Measurements from ENCODE around the gene NOS1AP. TPM values are rescaled to one million over a fixed set of nuclear protein-coding genes. Genes with fewer than 3 reads are reported as not detected.
A peak's percentile ranks its signal among the peaks of the same experiment; 100 is the strongest.
"Not testable (repeated sequence)": the region's sequence is repeated elsewhere in the genome, so short reads cannot be mapped to it uniquely, and the experiment has no call there.

Gene NOS1AP
- total RNA-seq, 1 experiment from 2014 or later = not detected

GRCh38 chr1:162351246-162351842, 281.9 kb downstream of the NOS1AP start:
- Histone ChIP-seq H3K27ac (no peak overlapping the region), H3K4me3 (no peak overlapping the region), H3K4me1 (replicated peaks) (peaks cover 36% of the 10 kb centered on the region), H3K27me3 (replicated peaks) (no peaks in the 10 kb centered on the region), H3K36me3 (no peaks in the 10 kb centered on the region), H3K9me3 (replicated peaks) (no peaks in the 10 kb centered on the region)
- no peak for DNase-seq (ENCODE audit: low read depth in 1 of 2, low spot score in 2 of 2)

DNA sequence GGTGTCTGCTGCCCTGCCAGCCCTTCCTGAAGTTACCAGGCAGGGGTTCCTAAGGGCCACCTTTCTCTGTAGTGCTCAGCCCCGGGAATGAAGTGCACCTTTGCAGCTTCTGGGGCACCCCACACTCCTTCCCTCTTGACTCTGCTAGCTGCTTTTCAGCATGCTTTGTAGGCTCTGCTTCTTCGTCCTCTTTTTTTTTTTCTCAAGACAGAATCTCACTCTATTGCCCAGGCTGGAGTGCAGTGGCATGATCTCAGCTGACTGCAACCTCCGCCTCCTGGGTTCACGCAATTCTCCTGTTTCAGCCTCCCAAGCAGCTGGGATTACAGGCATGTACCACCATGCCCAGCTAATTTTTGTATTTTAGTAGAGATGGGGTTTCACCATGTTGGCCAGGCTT, 282.4 kb downstream of the NOS1AP start:
- not testable (repeated sequence) for H3K4me3 ChIP-seq; H3K27ac ChIP-seq; H3K27me3 ChIP-seq (replicated peaks); H3K36me3 ChIP-seq; DNase-seq (ENCODE audit: low read depth in 1 of 2, low spot score in 2 of 2); H3K9me3 ChIP-seq (replicated peaks)
- peaks cover 36% of the 10 kb centered on the region for H3K4me1 ChIP-seq (replicated peaks)

GRCh38 chr1:162353078-162353477, 283.6 kb downstream of the NOS1AP start:
- Histone ChIP-seq H3K36me3 (no peaks in the 10 kb centered on the region), H3K9me3 (replicated peaks) (no peaks in the 10 kb centered on the region), H3K27ac (no peak overlapping the region), H3K4me1 (replicated peaks) (peaks cover 28% of the 10 kb centered on the region), H3K27me3 (replicated peaks) (no peaks in the 10 kb centered on the region), H3K4me3 (no peak overlapping the region)
- no peak for DNase-seq (ENCODE audit: low read depth in 1 of 2, low spot score in 2 of 2)

DNA sequence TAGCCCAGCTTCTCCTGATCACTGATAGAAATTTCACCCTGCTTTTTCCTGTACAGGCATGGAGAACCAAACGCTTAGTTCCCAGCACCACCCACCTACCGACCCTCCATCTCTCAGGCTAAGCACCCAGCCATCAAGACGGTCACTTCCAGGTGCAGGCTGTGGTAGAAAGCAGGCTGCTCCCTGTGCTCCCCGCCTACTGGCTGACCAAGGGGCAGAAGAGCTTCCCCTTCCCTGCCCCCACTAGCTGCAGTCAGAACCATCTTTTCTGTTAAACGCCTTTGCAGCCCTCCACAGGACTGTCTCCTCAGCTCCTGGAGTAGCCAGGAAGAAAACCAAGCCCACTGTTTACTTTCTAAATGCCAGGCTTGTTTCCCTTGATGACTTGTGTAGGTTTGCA, 284.2 kb downstream of the NOS1AP start:
- Histone ChIP-seq H3K36me3 (no peaks in the 10 kb centered on the region), H3K4me3 (no peak overlapping the region), H3K4me1 (replicated peaks) (peaks cover 28% of the 10 kb centered on the region), H3K27me3 (replicated peaks) (no peaks in the 10 kb centered on the region), H3K9me3 (replicated peaks) (no peaks in the 10 kb centered on the region), H3K27ac (no peak overlapping the region)
- DNase-seq (ENCODE audit: low read depth in 1 of 2, low spot score in 2 of 2) = no peak

DNA sequence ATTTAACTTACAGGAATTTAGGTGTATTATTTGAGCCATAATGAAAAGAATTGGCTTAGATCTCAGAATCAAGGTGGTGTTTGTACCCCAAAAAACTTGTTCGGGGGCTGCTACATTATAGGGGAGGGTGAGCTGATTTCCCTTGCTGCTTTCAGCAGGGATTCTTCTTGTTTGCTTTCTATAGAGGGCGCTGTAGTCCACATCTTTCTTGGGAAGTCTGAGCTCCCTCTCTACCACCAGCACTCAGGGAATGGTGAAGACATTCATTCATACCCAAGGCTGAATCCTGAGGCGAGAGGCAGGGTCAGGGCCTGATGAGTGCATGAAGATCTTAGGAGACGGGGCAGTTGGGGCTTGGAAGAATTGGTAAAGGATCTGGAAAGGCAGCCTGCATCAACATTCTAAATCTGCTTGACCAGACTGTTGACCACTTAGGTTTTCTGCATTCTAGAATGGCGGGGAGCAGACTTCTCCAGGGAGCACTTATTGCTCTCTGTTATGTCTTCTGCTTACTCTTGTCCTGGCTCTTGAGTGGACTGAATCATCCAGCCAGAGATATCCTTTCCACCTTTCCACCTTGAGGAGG, 288.3 kb downstream of the NOS1AP start:
- no peak overlapping the region for H3K4me3 ChIP-seq
- no peak overlapping the region for H3K27ac ChIP-seq
- no peaks in the 10 kb centered on the region for H3K9me3 ChIP-seq (replicated peaks)
- H3K27me3 ChIP-seq (replicated peaks) = no peaks in the 10 kb centered on the region
- no peaks in the 10 kb centered on the region for H3K4me1 ChIP-seq (replicated peaks)
- no peak for DNase-seq (ENCODE audit: low read depth in 1 of 2, low spot score in 2 of 2)
- H3K36me3 ChIP-seq = no peaks in the 10 kb centered on the region

GRCh38 chr1:162358928-162359327, 289.4 kb downstream of the NOS1AP start:
- H3K9me3 ChIP-seq (replicated peaks) = no peaks in the 10 kb centered on the region
- no peaks in the 10 kb centered on the region; the same call in 1 of the 2 replicates for H3K4me1 ChIP-seq (replicated peaks)
- no peak for DNase-seq (ENCODE audit: low read depth in 1 of 2, low spot score in 2 of 2)
- no peaks in the 10 kb centered on the region for H3K27me3 ChIP-seq (replicated peaks)
- H3K27ac ChIP-seq = no peak overlapping the region
- no peaks in the 10 kb centered on the region for H3K36me3 ChIP-seq
- H3K4me3 ChIP-seq = no peak overlapping the region

GRCh38 chr1:162359523-162360236, 290.2 kb downstream of the NOS1AP start:
- Histone ChIP-seq H3K4me3 (no peak overlapping the region), H3K9me3 (replicated peaks) (no peaks in the 10 kb centered on the region), H3K36me3 (no peaks in the 10 kb centered on the region), H3K27ac (no peak overlapping the region), H3K27me3 (replicated peaks) (no peaks in the 10 kb centered on the region), H3K4me1 (replicated peaks) (peaks cover 6% of the 10 kb centered on the region)
- no peak for DNase-seq (ENCODE audit: low read depth in 1 of 2, low spot score in 2 of 2)

GRCh38 chr1:162360237-162360873, 290.9 kb downstream of the NOS1AP start:
- H3K4me3 ChIP-seq = no peak overlapping the region
- H3K36me3 ChIP-seq = no peaks in the 10 kb centered on the region
- peaks cover 12% of the 10 kb centered on the region for H3K4me1 ChIP-seq (replicated peaks)
- no peaks in the 10 kb centered on the region for H3K27me3 ChIP-seq (replicated peaks)
- DNase-seq (ENCODE audit: low read depth in 1 of 2, low spot score in 2 of 2) = no peak
- no peak overlapping the region for H3K27ac ChIP-seq
- no peaks in the 10 kb centered on the region for H3K9me3 ChIP-seq (replicated peaks)

DNA sequence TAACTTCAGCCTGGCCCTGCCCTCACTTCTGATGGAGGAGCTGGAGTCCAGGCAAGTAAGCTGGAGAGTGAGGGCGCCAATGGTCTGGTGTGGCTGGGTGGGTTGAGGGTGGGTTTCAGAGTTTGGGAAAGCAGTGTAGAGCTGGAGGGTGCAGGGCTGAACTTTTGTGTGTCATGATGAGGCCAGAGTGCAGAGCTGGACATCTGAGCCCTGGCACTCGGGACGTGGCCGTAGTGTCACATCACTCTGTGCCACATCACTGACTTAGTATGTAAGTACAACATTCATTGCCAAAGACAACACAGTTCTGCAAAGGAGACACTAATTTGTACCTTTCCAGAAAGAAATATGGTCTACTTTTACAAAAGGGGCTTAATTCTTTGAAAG, 291.4 kb downstream of the NOS1AP start:
- no peak overlapping the region for H3K27ac ChIP-seq
- H3K27me3 ChIP-seq (replicated peaks) = no peaks in the 10 kb centered on the region
- H3K4me3 ChIP-seq = no peak overlapping the region
- no peaks in the 10 kb centered on the region for H3K36me3 ChIP-seq
- peaks cover 12% of the 10 kb centered on the region for H3K4me1 ChIP-seq (replicated peaks)
- no peak for DNase-seq (ENCODE audit: low read depth in 1 of 2, low spot score in 2 of 2)
- no peaks in the 10 kb centered on the region for H3K9me3 ChIP-seq (replicated peaks)

- Histone ChIP-seq H3K27ac (no peak overlapping the region), H3K9me3 (replicated peaks) (no peaks in the 10 kb centered on the region), H3K4me3 (no peak overlapping the region), H3K27me3 (replicated peaks) (no peaks in the 10 kb centered on the region), H3K4me1 (replicated peaks) (peaks cover 12% of the 10 kb centered on the region), H3K36me3 (no peaks in the 10 kb centered on the region)
- DNase-seq (ENCODE audit: low read depth in 1 of 2, low spot score in 2 of 2) = no peak
Measured at GRCh38 chr1:162361349-162361748, 291.9 kb downstream of the NOS1AP start.

GRCh38 chr1:162363823-162364222, 294.3 kb downstream of the NOS1AP start:
- Histone ChIP-seq H3K36me3 (no peaks in the 10 kb centered on the region), H3K27me3 (replicated peaks) (no peaks in the 10 kb centered on the region; the same call in 1 of the 2 replicates), H3K4me1 (replicated peaks) (peaks cover 12% of the 10 kb centered on the region), H3K4me3 (no peak overlapping the region), H3K27ac (no peak overlapping the region), H3K9me3 (replicated peaks) (no peaks in the 10 kb centered on the region)
- no peak for DNase-seq (ENCODE audit: low read depth in 1 of 2, low spot score in 2 of 2)

DNA sequence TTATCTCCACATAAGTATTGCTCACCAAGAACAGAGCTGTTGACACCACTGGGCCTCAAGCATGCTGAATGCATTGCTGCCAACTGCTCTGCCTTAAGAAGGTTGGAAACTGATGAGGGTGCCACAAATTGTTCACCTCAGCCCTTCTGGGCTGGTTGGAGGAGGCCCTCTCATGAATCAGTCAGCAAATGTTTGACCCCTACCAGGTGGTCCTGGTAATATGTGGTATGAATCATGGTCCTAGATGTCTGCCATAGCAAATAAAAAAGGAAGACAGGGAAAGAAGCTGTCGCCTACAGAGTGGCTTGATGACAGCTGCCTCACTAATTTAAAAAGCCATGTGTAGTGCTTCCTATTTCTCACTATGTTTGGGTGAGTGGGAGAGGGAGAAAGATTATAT, 295.0 kb downstream of the NOS1AP start:
- H3K27me3 ChIP-seq (replicated peaks) = no peaks in the 10 kb centered on the region; the same call in 1 of the 2 replicates
- no peak overlapping the region for H3K4me3 ChIP-seq
- no peaks in the 10 kb centered on the region for H3K9me3 ChIP-seq (replicated peaks)
- DNase-seq (ENCODE audit: low read depth in 1 of 2, low spot score in 2 of 2) = peak in 1 of 2 experiments; percentile 25
- no peak overlapping the region for H3K27ac ChIP-seq
- peaks cover 12% of the 10 kb centered on the region for H3K4me1 ChIP-seq (replicated peaks)
- no peaks in the 10 kb centered on the region for H3K36me3 ChIP-seq

- Histone ChIP-seq H3K36me3 (no peaks in the 10 kb centered on the region), H3K4me3 (no peak overlapping the region), H3K4me1 (replicated peaks) (peaks cover 12% of the 10 kb centered on the region), H3K27me3 (replicated peaks) (no peaks in the 10 kb centered on the region; the same call in 1 of the 2 replicates), H3K9me3 (replicated peaks) (no peaks in the 10 kb centered on the region), H3K27ac (no peak overlapping the region)
- no peak for DNase-seq (ENCODE audit: low read depth in 1 of 2, low spot score in 2 of 2)
Measured at GRCh38 chr1:162365284-162366020, 296.0 kb downstream of the NOS1AP start.

Measured in SJSA1 (cell line).